PFSK-1 (cell line): Measurements from ENCODE around the gene TBC1D22A.

ENCODE experiments used
- FOXP2 ChIP-seq: optimal IDR thresholded peaks from 2 replicates; pipeline ENCODE3; 2011; ENCODE audit warnings: borderline replicate concordance, control low read depth, inconsistent platforms; ENCODE audit not compliant: insufficient read depth; ENCODE audit errors: extremely low read length, extremely low read depth
- POLR2AphosphoS5 ChIP-seq: IDR thresholded peaks from 2 replicates; pipeline ENCODE4 v1.6.1; 2012; ENCODE audit warnings: low read depth, mild to moderate bottlenecking, control low read depth, low read length, moderate library complexity
- REST ChIP-seq, 2 experiments: IDR thresholded peaks; 2 replicates each; pipeline versions ENCODE4 v1.6.1 to v1.8.0; 2011 to 2012; ENCODE audit warnings: low read depth in 2 of 2, low read length in 2 of 2, control low read depth in 1 of 2, inconsistent platforms in 1 of 2, mild to moderate bottlenecking in 1 of 2, moderate library complexity in 1 of 2; ENCODE audit not compliant: insufficient read depth in 1 of 2
- SIN3A ChIP-seq: IDR thresholded peaks from 2 replicates; pipeline ENCODE4 v1.6.1; 2012; ENCODE audit warnings: mild to moderate bottlenecking, low read length, moderate library complexity, borderline replicate concordance; ENCODE audit not compliant: insufficient read depth
- TAF1 ChIP-seq: IDR thresholded peaks from 2 replicates; pipeline ENCODE4 v1.6.1; 2012; ENCODE audit warnings: low read length, control low read depth, borderline replicate concordance; ENCODE audit not compliant: insufficient read depth

TBC1D22A gene

GRCh38 chr22:46734830-46735453 is 27.5 kb upstream of the TBC1D22A start:
- TF ChIP-seq TAF1, result no peak
- TF ChIP-seq FOXP2, result peak; percentile 8

GRCh38 chr22:46735747-46736608 is 26.5 kb upstream of the TBC1D22A start:
- peak; percentile 19 for TF ChIP-seq FOXP2
- no peak for TF ChIP-seq SIN3A
- TF ChIP-seq TAF1, result no peak

GRCh38 chr22:46736705-46737104 is 25.7 kb upstream of the TBC1D22A start:
- TF ChIP-seq SIN3A (no peak), FOXP2 (no peak), TAF1 (no peak), POLR2AphosphoS5 (no peak), REST (IDR thresholded peaks at IDR 0.05; ENCODE audit: insufficient read depth in 1 of 2, low read depth in 2 of 2, low read length in 2 of 2) (no peak)

- no peak for TF ChIP-seq TAF1
- TF ChIP-seq FOXP2, result no peak
- TF ChIP-seq SIN3A, result no peak
- TF ChIP-seq REST (IDR thresholded peaks at IDR 0.05; ENCODE audit: insufficient read depth in 1 of 2, low read depth in 2 of 2, low read length in 2 of 2), result no peak
- no peak for TF ChIP-seq POLR2AphosphoS5
These were observed 25.1 kb upstream of the TBC1D22A start for GRCh38 chr22:46737105-46737975.

GRCh38 chr22:46737976-46738646 is 24.3 kb upstream of the TBC1D22A start, which contains the start of gene CERK:
Gene CERK, minus strand, starts transcription at chr22:46738252. Its CDS starts 104 bp downstream, at chr22:46738148.
- TF ChIP-seq POLR2AphosphoS5 (peak; percentile 48; the same call in 1 of the 2 replicates), TAF1 (no peak), REST (IDR thresholded peaks at IDR 0.05; ENCODE audit: insufficient read depth in 1 of 2, low read depth in 2 of 2, low read length in 2 of 2) (no peak), SIN3A (no peak), FOXP2 (peak; percentile 6)
